HL-60 (cell line): ENCODE results near the gene SEC22C.

Experiments
- SPI1 ChIP-seq: IDR thresholded peaks from 2 replicates; pipeline ENCODE4 v1.6.1; 2012; ENCODE audit warnings: low read depth, mild to moderate bottlenecking, borderline replicate concordance
- TF ChIP-seq, protein P1 (sequence below): IDR thresholded peaks from 2 replicates; pipeline ENCODE4 v1.6.1; 2012; ENCODE audit warnings: low read depth; ENCODE audit not compliant: insufficient replicate concordance

DNA sequence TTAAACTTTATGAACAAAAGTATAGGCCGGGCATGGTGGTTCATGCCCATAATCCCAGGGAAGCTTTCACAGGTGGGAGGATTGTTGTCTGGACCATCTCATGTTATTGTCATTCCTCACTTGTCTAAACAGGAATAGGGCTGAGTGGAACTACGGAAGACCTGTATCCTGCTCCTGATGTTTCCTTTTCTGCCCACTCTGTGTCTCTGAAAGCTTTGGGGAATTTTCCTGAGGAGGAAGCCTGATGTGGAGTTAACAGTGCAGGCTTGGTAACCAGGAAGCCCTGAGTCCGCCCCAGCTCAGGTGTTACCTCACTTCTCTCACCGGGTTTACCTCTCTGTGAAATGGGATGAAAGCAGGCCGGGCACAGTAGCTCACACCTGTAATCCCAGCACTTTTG lies 6.9 kb upstream of the SEC22C start:
- TF ChIP-seq, protein P1, sequence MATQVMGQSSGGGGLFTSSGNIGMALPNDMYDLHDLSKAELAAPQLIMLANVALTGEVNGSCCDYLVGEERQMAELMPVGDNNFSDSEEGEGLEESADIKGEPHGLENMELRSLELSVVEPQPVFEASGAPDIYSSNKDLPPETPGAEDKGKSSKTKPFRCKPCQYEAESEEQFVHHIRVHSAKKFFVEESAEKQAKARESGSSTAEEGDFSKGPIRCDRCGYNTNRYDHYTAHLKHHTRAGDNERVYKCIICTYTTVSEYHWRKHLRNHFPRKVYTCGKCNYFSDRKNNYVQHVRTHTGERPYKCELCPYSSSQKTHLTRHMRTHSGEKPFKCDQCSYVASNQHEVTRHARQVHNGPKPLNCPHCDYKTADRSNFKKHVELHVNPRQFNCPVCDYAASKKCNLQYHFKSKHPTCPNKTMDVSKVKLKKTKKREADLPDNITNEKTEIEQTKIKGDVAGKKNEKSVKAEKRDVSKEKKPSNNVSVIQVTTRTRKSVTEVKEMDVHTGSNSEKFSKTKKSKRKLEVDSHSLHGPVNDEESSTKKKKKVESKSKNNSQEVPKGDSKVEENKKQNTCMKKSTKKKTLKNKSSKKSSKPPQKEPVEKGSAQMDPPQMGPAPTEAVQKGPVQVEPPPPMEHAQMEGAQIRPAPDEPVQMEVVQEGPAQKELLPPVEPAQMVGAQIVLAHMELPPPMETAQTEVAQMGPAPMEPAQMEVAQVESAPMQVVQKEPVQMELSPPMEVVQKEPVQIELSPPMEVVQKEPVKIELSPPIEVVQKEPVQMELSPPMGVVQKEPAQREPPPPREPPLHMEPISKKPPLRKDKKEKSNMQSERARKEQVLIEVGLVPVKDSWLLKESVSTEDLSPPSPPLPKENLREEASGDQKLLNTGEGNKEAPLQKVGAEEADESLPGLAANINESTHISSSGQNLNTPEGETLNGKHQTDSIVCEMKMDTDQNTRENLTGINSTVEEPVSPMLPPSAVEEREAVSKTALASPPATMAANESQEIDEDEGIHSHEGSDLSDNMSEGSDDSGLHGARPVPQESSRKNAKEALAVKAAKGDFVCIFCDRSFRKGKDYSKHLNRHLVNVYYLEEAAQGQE: no peak
- TF ChIP-seq SPI1: no peak
